HPDE6-E6E7 (cell line): ENCODE results near the gene TMEM132D.

Experiments used
- DNase-seq: peaks from one replicate; pipeline ENCODE4 v3.0.0; 2011; ENCODE audit warnings: missing footprints; ENCODE audit errors: extremely low spot score

TMEM132D gene

DNA sequence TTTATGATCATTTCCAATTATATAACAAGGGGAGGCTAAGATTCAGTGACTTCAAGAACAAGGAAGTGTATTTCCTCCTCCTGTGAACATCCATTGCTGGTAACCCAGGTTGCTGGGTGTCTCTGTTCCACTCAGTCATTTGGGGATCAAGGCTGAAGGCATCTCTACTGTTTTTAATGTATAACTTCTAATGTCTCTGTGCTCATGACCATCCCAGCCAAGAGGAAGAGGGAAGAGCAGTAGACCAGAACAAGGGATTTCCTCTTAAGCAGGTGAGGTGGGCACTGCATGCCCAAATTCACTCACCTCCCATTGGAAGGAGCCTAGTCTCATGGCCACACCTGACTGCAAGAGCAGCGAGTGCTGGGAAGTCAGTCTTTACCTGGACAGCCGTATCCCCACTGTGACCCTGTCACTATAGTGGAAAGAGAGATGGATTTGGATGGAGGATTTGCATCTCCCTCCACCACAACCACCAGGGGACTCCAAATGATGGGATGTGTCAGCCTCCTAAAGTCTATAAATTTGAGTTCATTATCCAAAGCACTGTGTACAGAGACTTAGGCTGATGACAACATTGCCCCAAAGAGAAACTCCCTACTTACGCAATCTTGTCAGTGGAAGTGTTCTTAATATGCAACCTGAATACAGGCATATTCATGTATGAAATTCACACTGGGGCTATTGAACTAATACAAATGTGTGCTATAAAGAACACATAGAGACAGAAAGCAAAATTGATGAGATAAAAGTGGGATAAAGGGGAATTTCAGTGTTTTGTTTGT lies 368.7 kb downstream of the TMEM132D start:
- no peak for DNase-seq

DNA sequence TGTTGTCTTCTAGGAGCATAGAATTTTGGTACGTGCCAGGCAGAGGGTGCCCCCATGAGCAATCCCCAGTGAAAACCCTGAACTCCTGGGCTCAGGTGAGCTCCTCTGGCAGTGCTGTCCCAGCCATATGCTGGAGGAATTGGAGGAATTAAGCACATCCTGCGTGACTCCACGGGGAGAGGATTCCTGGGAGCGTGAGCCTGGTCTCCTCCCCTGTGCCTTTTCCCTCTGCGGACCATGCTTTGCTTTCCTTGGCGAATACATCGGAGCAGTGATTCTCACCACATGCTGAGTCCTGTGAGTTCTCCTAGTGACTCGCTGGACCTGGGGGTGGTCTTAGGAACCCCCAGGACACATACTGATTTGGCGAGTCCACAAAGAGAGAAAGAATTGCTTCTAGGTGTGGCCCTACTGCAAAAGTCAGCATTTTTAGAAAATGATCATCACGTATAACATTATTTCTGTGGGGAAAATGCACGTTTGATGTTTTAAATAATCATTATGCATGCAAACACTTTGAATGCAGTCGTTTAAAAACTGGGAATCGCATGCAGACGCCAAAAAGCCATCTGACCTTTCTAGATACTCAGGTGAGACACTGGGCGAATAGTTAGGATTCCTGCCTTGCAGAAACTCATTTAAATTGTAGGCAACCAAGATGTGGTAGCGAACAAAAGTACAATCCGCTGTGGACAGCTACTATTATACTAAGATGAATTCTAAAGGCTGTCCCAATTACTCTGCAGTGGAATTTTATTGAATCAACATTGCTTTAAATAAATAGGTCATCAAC lies 370.9 kb downstream of the TMEM132D start:
- DNase-seq = no peak

DNA sequence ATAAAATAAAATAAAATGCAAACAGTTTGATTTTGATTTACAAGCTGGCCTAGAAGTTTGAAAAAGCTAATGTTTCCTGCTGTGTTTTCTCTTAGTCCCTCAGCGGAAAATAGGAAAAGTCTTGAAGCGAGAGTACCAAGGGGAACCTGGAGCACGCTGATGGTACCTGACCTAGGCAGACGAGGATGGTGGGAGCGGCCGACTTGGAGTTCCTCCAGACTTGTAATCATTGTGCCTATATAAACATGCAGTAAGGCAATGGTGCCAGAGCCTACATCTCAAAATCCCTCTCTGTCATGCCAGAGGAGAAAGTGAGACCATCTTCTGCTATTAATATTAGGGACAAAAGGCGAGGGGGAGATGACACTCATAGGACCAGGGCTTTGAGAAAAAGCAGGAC lies 371.7 kb downstream of the TMEM132D start:
- no peak for DNase-seq

DNA sequence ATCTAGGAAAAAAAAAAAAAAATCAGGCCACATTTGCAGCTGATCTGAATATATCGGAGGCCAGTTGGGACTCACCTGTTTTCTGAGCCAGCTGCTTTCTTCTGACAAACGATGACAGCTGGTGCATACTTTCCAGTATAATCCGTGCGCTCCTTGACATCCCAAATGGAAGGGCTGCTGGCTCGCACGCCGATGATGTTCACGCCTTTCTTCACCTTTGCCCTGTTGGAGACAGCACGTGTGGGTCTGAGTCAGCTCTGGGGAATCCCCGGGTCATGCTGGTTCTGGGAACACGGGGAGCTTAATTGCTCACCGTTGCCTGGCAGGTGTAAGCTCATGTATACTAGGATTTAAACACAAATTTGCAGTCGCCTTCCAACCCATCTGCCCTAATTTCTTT lies 372.8 kb downstream of the TMEM132D start:
- no peak for DNase-seq

DNA sequence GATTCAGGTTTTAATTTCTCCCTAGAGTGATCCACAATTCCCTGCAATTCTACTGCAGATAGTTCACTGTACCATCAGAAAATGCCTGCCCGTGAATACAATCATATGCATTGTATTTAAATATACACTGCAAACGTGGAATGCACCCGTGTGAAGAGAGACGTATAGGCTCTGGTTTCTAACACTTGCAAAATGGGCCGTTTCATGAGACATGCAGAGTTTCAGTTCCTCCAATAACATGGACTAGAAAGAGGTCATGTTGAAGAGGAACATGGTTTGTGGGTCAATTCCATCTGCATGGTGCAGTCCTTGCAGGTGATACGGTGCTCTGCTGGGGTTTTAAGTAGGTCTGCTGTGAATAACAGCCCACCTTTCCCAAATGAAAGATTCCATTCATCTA lies 373.3 kb downstream of the TMEM132D start:
- no peak for DNase-seq

- DNase-seq = no peak
Measured at GRCh38 chr12:129527506-129527905, 376.3 kb downstream of the TMEM132D start.

DNA sequence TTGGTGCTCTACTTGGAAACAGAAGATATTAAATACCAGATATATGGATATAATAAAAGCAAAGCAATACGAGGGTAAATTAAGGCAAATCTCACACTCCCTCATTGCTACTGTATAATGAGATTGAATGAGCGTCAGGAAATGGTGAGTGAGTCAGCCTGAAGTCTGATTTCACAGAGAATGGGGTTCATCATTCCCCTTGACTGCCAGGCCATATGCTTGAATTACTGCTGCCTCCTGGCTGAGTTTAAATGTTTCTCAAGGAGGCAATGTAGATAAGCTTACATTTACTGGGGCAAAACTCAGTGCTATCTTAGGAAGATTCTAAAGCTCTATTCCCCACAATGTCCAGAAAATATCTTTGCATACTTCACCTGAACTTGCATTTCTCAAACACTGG lies 380.2 kb downstream of the TMEM132D start:
- DNase-seq = no peak

DNA sequence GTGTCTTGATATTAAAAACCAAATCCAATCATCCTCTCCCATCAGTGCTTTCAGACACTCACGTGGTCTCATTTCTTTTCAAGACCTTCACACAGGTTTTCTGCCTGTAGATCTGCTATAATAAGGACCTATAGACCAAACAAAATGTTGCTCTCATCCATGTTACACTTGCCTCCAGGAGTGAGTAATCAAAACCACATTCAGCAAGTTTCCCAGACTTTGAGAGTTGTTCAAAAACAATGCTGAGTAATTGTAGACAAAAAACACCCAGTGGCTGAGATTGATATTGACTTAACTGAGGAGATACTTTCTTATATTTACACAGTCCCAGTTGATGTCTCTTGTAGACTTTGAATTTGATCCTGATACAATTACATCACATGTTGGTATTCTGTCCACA lies 383.1 kb downstream of the TMEM132D start:
- DNase-seq = no peak

DNA sequence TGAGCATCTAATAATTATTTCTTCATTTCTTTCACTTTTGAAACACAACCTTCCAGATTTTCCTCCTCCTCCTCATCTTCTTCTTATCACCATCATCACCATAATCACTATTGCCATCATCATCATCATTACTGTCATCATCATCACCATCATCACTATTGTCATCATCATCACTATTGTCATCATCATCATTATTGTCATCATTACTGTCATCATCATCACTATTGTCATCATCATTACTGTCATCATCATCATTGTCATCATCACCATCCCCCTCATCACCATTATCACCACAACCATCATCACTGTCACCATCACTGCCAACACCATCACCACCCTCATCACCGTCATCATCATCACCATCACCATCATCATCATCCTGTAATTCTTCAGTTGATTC lies 400.0 kb downstream of the TMEM132D start:
- no peak for DNase-seq

DNA sequence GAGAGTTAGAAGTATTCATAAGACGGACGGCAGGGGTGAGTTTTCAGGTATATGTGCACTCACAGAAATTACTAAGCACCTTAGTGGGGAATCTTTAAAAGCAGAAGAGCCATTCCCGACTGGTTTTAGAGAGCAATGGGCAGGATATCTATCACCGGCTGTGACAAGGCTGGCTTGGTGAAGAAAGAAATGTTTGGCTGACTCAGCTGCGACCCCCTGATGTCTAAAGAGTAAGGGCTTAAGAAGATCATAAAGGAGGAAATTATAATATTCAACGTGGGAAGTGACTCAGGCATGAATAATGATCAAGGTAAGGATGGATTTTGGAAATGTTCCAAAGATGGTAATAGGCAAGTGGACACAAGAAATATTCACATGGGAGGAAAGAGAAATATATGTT lies 407.6 kb downstream of the TMEM132D start:
- DNase-seq = no peak

DNA sequence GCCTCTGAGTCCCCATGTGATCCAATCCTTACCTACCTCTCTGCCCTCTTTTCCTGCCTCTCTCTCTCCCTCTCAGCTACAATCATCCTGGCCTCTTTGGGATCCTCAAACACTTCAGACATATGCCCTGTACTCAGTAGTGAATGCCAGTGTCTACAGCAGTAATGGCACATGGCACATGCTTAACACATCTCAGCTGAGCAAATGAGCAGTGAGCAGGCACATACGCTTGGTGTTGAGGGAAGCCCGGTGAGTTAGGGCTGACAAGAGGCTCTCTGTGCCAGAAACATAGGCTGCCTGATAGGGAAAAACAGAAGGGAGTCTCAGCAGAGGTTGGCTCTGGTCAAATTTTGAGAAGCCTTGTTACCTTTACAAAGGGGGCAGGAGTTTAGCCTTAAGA lies 409.1 kb downstream of the TMEM132D start:
- DNase-seq = no peak

GRCh38 chr12:129494260-129494659 lies 409.6 kb downstream of the TMEM132D start:
- no peak for DNase-seq

GRCh38 chr12:129489100-129489676 lies 414.6 kb downstream of the TMEM132D start:
- no peak for DNase-seq

- no peak for DNase-seq
Measured at GRCh38 chr12:129486931-129487330, 416.9 kb downstream of the TMEM132D start.

DNA sequence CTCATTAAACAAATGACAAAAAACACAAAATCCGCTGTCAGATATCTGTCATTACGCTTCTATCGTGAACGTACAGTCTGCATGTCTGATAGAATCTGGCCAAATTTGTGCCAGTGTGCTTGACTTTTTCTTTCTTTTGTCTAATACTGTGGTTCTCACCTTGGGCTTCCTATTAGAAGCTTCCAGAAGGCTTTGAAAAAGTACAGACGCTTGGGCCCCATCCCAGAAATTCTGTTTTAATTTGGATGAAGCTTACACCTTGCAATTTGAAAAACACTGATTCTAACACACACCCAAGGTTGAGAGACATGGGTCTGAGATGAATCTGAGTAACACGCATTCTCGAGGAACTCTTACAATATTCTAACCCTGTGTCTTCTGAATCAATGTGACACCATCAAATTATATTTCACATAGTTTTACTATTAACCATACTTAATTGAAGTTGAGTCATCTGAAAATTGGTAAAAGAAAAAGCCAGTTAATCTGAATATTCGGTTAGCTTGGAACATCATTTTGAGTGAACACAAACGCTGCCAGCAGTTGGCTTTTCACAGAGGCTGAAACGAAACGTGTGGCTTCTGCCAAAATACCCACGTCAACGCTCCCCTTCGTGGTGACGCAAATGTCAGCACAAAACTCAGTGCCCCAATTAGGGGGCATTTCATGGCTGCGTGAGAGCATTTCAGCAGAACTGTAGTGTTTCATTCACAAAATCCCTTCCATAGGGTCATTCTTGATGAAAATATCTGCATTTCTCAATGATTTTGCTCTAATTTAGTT lies 420.5 kb downstream of the TMEM132D start:
- DNase-seq = no peak

DNA sequence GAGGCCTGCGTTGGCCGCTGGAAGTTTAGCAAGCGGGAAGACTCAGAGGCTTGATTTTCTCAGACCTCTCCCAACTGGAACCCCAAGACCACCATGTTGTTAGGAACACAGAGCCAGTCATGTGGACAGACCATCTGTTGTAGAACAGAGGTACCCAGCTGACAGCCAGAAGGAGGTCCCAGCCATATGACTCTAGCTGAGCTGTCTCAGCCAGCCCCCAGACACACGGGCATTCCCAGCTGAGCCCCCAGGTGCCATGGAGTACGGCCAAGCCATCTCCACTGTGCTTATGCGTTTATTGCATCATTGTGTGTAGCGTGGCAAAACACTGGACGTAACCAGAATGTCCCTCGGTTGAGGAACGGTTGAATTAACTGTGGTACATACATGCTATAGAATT lies 421.9 kb downstream of the TMEM132D start:
- no peak for DNase-seq

DNA sequence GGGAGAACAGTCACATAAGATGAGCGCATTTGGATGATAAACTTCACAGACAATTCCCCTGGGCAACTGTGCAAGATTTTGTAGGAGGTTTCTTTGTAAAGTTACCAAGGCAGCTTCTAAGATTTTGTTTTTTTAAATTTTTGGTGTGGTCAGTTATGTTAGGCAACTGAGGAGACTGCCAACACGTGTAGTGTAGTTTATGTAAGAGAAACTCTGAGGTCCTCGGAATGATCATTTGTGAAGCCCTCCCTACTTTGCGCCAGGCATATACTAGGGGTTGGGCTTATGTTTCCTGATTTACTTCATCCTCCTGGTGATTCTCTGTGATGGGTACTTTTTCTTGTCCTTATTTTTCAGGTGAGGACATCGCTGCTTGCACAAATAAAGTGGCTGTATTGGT lies 433.6 kb downstream of the TMEM132D start:
- DNase-seq = no peak

DNA sequence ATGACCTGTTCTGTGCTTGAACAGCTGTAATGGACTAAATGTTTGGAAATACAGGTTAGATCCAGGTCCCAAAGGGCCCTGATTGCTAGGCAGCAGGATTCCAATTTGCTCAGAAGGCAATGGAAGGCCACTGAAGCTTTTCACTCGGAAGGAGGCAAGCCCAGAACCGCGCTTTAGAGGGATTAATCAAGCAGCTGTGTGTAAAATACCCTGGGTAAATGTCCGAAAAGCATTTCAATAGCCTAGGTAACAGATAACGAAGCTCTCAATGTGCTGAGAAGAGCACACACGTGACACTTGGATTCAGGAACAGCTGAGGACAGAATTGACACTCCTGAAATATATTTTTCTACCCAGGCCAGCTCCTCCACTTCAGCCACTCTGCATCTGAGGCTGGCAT lies 436.1 kb downstream of the TMEM132D start:
- no peak for DNase-seq

GRCh38 chr12:129467289-129467688 lies 436.5 kb downstream of the TMEM132D start:
- DNase-seq = no peak

GRCh38 chr12:129466499-129466898 lies 437.3 kb downstream of the TMEM132D start:
- no peak for DNase-seq

DNA sequence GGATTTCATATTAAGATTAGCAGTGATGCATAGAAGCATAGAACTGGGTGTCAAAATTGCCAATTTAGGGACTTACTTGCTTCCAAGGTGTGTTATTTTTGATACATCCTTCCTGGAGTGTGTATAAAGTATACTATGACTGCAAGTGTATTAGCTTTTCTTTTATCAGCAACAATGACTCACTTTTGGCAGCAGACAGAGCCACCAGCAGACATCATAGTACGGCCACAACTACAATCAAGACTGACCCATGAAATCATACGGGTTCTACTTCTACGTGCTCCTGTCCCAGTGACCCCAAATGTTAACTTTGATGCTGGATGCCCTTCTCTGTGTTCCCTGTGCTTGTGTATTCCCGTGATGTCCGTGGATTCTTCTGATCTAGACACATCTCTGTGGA lies 443.9 kb downstream of the TMEM132D start:
- DNase-seq = no peak

DNA sequence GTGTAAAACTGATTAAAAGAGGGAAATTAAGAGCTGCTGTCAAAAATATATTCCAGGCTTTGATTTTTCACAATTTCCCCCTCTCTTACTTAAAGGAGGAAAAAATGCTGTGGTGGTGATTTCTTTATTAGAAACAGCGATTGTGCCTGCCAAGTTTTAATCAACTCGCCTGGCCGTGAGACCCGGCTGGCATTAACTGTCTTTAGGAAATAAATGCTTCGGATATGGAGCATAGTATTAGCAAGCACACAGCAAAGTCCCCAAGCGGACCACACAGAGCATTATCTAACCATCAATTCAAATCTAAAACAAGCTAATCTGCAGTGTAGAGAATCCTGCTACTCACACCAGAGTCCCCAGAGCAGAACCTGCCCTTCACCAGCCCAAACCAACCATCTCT lies 457.1 kb downstream of the TMEM132D start:
- no peak for DNase-seq
